Measurements from ENCODE around the gene LMF2.
"Not testable (repeated sequence)": the region's sequence is repeated elsewhere in the genome, so short reads cannot be mapped to it uniquely, and the experiment has no call there.

The LMF2 gene

GRCh38 chr22:50507421-50507990, at the start of gene LMF2:
LMF2 (minus strand) TSS chr22:50507702; CDS start chr22:50507675, 27 bp downstream.
- in situ Hi-C loops (cut with MboI; ENCODE audit: low sequenced_read_pairs) = no loop called here

GRCh38 chr22:50556703-50557102, 49.2 kb upstream of the LMF2 start:
- in situ Hi-C loops (cut with MboI; ENCODE audit: low sequenced_read_pairs) = no loop called here

- in situ Hi-C loops (cut with MboI; ENCODE audit: low sequenced_read_pairs) = no loop called here
Observed at GRCh38 chr22:50553310-50553709, 45.8 kb upstream of the LMF2 start.

GRCh38 chr22:50551160-50551752, 43.8 kb upstream of the LMF2 start:
- in situ Hi-C loops (cut with MboI; ENCODE audit: low sequenced_read_pairs) = no loop called here

GRCh38 chr22:50550395-50550794, 42.9 kb upstream of the LMF2 start:
- in situ Hi-C loops (cut with MboI; ENCODE audit: low sequenced_read_pairs) = no loop called here

- in situ Hi-C loops (cut with MboI; ENCODE audit: low sequenced_read_pairs) = no loop called here
Observed at GRCh38 chr22:50548921-50549790, 41.7 kb upstream of the LMF2 start.

GRCh38 chr22:50548040-50548920, 40.8 kb upstream of the LMF2 start:
- in situ Hi-C loops (cut with MboI; ENCODE audit: low sequenced_read_pairs) = no loop called here

- in situ Hi-C loops (cut with MboI; ENCODE audit: low sequenced_read_pairs) = no loop called here
Observed at GRCh38 chr22:50547263-50547985, 39.9 kb upstream of the LMF2 start.

- in situ Hi-C loops (cut with MboI; ENCODE audit: low sequenced_read_pairs) = no loop called here
Observed at GRCh38 chr22:50546326-50547262, 39.1 kb upstream of the LMF2 start.

- in situ Hi-C loops (cut with MboI; ENCODE audit: low sequenced_read_pairs) = no loop called here
Observed at GRCh38 chr22:50545522-50546325, 38.2 kb upstream of the LMF2 start, which contains the start of gene KLHDC7B. KLHDC7B (plus strand) TSS chr22:50545899; CDS start chr22:50546244, 345 bp downstream.

GRCh38 chr22:50544746-50545253, 37.3 kb upstream of the LMF2 start:
- in situ Hi-C loops (cut with MboI; ENCODE audit: low sequenced_read_pairs) = no loop called here

GRCh38 chr22:50544078-50544745, 36.7 kb upstream of the LMF2 start:
- in situ Hi-C loops (cut with MboI; ENCODE audit: low sequenced_read_pairs) = no loop called here

- in situ Hi-C loops (cut with MboI; ENCODE audit: low sequenced_read_pairs) = no loop called here
Observed at GRCh38 chr22:50542416-50542927, 35.0 kb upstream of the LMF2 start.

- in situ Hi-C loops (cut with MboI; ENCODE audit: low sequenced_read_pairs) = not testable (repeated sequence)
Observed at GRCh38 chr22:50541667-50542026, 34.1 kb upstream of the LMF2 start.

GRCh38 chr22:50540381-50540780, 32.9 kb upstream of the LMF2 start:
- in situ Hi-C loops (cut with MboI; ENCODE audit: low sequenced_read_pairs) = no loop called here

GRCh38 chr22:50537765-50538164, 30.3 kb upstream of the LMF2 start:
- in situ Hi-C loops (cut with MboI; ENCODE audit: low sequenced_read_pairs) = no loop called here

GRCh38 chr22:50536226-50536625, 28.7 kb upstream of the LMF2 start:
- in situ Hi-C loops (cut with MboI; ENCODE audit: low sequenced_read_pairs) = no loop called here

All from HL-60/S4 treated with retinoic acid at 250 ng/mL for 4 days and 3 days (cell line).